T-cell (primary cell): ENCODE data around the gene ADCY5. TPM values are rescaled to one million over a fixed set of nuclear protein-coding genes. Genes with fewer than 3 reads are reported as not detected.

Experiments used
- ATAC-seq, 4 experiments: fragments of 200-7000 bp in 3 of 4; fragments of 150-1000 bp in 1 of 4; cut with Tn5 transposase; replicated peaks in 1 of 4; 1 replicate in 3 of 4; 2 replicates in 1 of 4; pipeline ENCODE4 v1.10.0; 2021; ENCODE audit warnings: moderate library complexity in 3 of 4, mild to moderate bottlenecking in 2 of 4, moderate number of reproducible peaks in 1 of 4
- CTCF ChIA-PET, 2 donors: fragments of 300-600 bp; sonication (Branson Sonifier 250); formaldehyde crosslinking; loops; one replicate each; lab custom pipeline; 2022; ENCODE audit warnings: antibody characterized with exemption in 2 of 2; lab: Charles Lee
- POLR2A ChIA-PET, 2 donors: fragments of 300-600 bp; sonication (Branson Sonifier 250); formaldehyde crosslinking; loops; one replicate each; lab custom pipeline; 2022; ENCODE audit warnings: antibody characterized with exemption in 2 of 2; lab: Charles Lee
- DNase-seq, 35 experiments: peaks; one replicate each; pipeline versions ENCODE4 v3.0.0 to v3.0.0-alpha.2; 2013 to 2023
- H3K27ac ChIP-seq: one replicate; pipeline ENCODE4 v1.5.1; 2013; ENCODE audit warnings: low read length
- H3K27me3 ChIP-seq, 2 experiments: replicated peaks in 1 of 2; 1 replicate in 1 of 2; 2 replicates in 1 of 2; pipeline versions ENCODE4 v1.6.1 to v1.7.0; 2013; ENCODE audit warnings: low read length in 1 of 2, mixed read lengths in 1 of 2; ENCODE audit not compliant: control insufficient read depth in 2 of 2, insufficient read depth in 2 of 2; ENCODE audit errors: extremely low read depth in 1 of 2
- H3K36me3 ChIP-seq, 2 donors: 1 replicate in 1 of 2; 2 replicates in 1 of 2; pipeline versions ENCODE4 v1.6.1 to v1.7.0; 2013; ENCODE audit warnings: low read length in 1 of 2; ENCODE audit not compliant: control insufficient read depth in 2 of 2, insufficient read depth in 1 of 2; ENCODE audit errors: extremely low read depth in 1 of 2
- H3K4me1 ChIP-seq, 2 experiments: 1 replicate in 1 of 2; 2 replicates in 1 of 2; pipeline versions ENCODE4 v1.6.1 to v1.7.0; 2013; ENCODE audit warnings: low read length in 2 of 2, mixed read lengths in 1 of 2; ENCODE audit not compliant: insufficient read depth in 2 of 2, control insufficient read depth in 1 of 2; ENCODE audit errors: extremely low read depth in 1 of 2
- H3K4me3 ChIP-seq, 2 donors: 1 replicate in 1 of 2; 2 replicates in 1 of 2; pipeline versions ENCODE4 v1.5.1 to v1.7.0; 2013; ENCODE audit warnings: mild to moderate bottlenecking in 2 of 2, low read length in 1 of 2, moderate library complexity in 1 of 2; ENCODE audit not compliant: control insufficient read depth in 1 of 2; ENCODE audit errors: extremely low read depth in 1 of 2
- H3K9me3 ChIP-seq: 2 replicates; pipeline ENCODE4 v1.7.0; 2013
- H3K27ac Mint-ChIP-seq, 2 donors: one replicate each; pipeline ENCODE4 v1.8.0; 2020 to 2021; ENCODE audit warnings: mild to moderate bottlenecking in 2 of 2, mixed read lengths in 2 of 2
- H3K27me3 Mint-ChIP-seq, 2 donors: one replicate each; pipeline ENCODE4 v1.8.0; 2021 to 2022; ENCODE audit warnings: mixed read lengths in 2 of 2
- H3K36me3 Mint-ChIP-seq: one replicate; pipeline ENCODE4 v1.8.0; 2021; ENCODE audit warnings: mixed read lengths
- H3K4me1 Mint-ChIP-seq, 3 donors: one replicate each; pipeline ENCODE4 v1.8.0; 2020 to 2022; ENCODE audit warnings: mixed read lengths in 3 of 3, mild to moderate bottlenecking in 1 of 3
- H3K4me3 Mint-ChIP-seq, 3 donors: one replicate each; pipeline ENCODE4 v1.8.0; 2020 to 2022; ENCODE audit warnings: mild to moderate bottlenecking in 3 of 3, mixed read lengths in 3 of 3, moderate library complexity in 3 of 3
- H3K9me3 Mint-ChIP-seq, 3 donors: one replicate each; pipeline ENCODE4 v1.8.0; 2020 to 2022; ENCODE audit warnings: mixed read lengths in 3 of 3
- WGBS: methylation state at CpG from one replicate; pipeline ENCODE4 v1.1.5; 2013; ENCODE audit warnings: missing lambda C conversion rate; ENCODE audit not compliant: insufficient coverage; 5-methylcytosine and 5-hydroxymethylcytosine counted together
- total RNA-seq, 35 experiments: library from RNA in 6 of 35; stranded (reverse) in 6 of 35; fragments of 120-200 nt in 1 of 35; gene quantifications; one replicate each; pipeline versions ENCODE4 v1.2.1 to v1.2.4 and lab custom pipeline; 2013 to 2026

Gene ADCY5
- total RNA-seq, 5 donors from 2014 or later (not counting 1 experiment from before 2014, with no cell fraction given), result 0.23 TPM; not detected in 4

DNA sequence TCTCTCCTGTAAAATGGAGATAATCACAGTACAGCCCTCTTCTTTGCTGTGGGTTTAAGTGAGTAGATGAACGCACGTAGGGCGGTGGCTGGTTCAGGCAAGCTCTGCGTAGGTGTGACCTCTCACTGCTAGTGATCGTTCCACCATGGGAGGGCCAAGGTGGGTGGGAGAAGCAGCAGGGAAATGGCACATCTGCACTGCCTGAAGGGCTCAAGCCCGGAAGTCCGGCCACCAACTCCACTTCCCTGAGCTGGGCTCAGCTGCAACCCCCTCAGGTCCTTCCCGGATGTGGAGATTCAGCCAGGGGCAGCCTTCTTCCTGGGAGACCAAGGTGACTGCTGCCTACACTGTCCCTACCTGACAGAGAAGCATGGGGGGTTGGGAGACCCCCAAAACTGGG is 102.9 kb downstream of the ADCY5 start:
- no peak for DNase-seq
- no peaks in the 10 kb centered on the region for H3K4me1 ChIP-seq
- H3K36me3 ChIP-seq, result no peaks in the 10 kb centered on the region
- Mint-ChIP-seq H3K9me3 (no peaks in the 10 kb centered on the region), H3K4me3 (no peak overlapping the region), H3K27me3 (peaks cover 24 to 34% of the 10 kb centered on the region in 2 donors), H3K4me1 (no peaks in the 10 kb centered on the region), H3K27ac (no peak overlapping the region), H3K36me3 (no peaks in the 10 kb centered on the region)
- H3K4me3 ChIP-seq, result no peak overlapping the region
- ATAC-seq, result no peak
- peaks cover 0 to 44% of the 10 kb centered on the region in 2 experiments for H3K27me3 ChIP-seq
- POLR2A ChIA-PET, result no interaction called here
- 80% methylated on average over 1 of the region's 8 CpGs for WGBS
- no peaks in the 10 kb centered on the region for H3K9me3 ChIP-seq
- H3K27ac ChIP-seq, result no peak overlapping the region
- CTCF ChIA-PET, result no interaction called here

DNA sequence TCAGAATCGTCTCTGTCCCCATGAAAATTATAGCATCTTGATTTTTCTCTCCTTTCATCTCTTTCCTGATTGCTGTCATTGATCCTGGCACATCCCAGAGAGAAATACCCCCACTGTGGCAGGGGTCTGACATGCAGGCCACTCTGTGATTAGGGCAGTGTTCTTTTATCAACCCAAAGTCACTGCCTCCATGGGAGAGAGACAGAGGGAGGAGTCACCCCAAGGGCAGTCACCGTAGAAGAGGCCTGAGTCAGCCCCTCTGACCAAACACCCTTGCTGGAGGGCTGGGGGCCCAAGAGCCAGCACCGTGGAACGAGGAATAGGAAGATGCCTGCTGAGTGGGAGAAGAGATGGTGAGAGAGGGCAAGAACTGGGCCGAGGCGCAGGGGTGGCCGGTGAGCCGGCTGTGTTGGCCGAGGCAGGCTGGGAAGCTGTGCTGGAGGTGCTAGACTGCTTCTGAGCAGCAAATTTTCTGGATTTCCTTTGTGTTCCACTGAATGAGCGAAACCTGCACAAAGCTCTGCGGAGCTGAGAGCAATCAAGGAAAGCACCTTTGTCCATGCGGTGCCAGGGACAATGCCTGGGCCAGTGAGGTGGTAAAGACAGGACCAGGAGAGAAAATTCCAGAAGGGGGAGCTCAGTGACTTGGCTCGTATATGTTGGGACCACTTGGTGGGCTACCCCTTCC is 103.8 kb downstream of the ADCY5 start:
- DNase-seq (no peak), ATAC-seq (no peak)
- Histone ChIP-seq H3K9me3 (no peaks in the 10 kb centered on the region), H3K4me1 (no peaks in the 10 kb centered on the region), H3K4me3 (no peak overlapping the region), H3K27me3 (peaks cover 0 to 34% of the 10 kb centered on the region in 2 experiments), H3K27ac (no peak overlapping the region), H3K36me3 (no peaks in the 10 kb centered on the region)
- Mint-ChIP-seq H3K27ac (no peak overlapping the region), H3K4me3 (no peak overlapping the region), H3K4me1 (no peaks in the 10 kb centered on the region), H3K27me3 (peaks cover 18 to 24% of the 10 kb centered on the region in 2 donors), H3K36me3 (no peaks in the 10 kb centered on the region), H3K9me3 (no peaks in the 10 kb centered on the region)
- CTCF ChIA-PET, result no interaction called here
- POLR2A ChIA-PET, result no interaction called here
- 93% methylated on average over 8 of the region's 13 CpGs for WGBS

DNA sequence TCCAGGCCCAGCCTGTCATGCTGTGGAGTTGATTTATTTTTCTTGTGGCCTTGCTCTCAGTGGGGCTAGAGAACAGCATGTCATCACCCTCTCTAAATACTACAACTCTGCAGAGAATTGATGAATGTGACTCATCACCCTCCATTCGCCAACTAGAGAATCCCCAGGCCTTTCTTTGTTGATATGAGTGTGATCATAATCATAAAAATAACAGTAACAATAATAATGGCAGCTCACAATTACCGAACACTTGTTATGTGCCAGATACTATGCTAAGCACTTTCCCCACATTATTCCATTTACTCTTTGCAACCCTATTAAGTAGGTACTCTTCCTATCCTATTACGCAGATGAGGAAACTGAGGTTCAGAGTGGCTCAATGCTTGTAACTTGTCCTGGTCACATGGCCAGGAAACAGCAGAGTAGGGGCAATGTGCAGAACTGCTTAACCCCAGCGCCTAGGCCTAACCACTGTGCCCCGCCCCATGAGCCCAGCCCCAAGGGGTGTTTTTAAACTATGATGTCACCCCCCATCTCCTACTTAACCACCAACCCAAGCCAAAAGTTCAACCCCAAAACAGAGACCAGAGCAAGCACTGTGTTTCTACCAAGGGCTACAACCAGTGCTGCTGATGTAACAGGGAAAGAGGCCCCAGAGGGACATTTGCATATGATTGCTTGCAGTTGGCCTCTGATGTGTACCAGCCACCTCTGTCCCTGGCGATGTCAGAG is 104.5 kb downstream of the ADCY5 start:
- ATAC-seq, result no peak

DNA sequence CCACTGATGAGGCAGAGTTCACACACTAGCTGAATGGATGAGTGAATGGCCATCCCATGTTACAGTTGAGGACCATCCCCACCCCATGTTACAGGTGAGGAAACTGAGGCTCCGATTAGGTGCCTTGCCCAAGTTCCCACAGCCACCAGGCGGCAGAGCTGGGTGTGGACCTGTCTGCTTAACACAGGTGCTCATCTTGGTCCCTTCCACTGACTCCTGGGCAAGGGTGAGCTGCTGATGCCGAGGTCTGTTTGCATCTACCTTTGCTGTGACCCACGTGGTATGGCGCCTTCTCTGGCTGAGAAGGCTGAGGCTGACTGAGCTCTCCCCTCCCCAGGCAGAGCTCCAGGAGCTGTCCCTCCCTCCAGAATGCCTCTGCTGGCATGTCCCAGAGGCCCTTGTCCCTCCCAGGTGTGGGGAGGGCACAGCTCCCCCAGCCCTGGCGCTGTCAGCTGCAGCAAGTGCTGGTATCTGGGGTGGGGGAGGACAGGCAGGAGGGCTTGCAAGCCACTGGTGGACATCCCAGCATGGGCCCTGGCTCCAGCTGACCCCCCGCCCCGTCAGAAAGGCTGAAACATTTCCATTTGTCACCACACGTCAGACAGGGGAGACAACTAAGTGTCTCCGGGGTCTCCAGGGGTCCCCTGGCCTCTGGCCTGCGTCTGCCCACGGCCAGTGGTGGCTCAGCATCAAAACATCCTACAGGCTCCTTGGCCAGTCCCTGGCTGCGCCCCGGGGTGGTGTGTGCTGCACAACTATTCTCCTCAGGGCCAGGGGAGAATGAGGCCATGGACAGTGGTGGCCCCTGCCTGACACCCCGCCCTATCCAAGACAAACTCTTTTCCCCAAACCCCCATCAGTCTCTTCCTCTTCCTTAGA is 105.4 kb downstream of the ADCY5 start:
- no peak overlapping the region for H3K4me3 Mint-ChIP-seq
- ChIA-PET CTCF (interaction anchor here in 1 of 2 donors (0.5 kb wide), 1 partner anchor 54 kb away, joined by 3 read pairs; no protein-coding TSS in a partner anchor), POLR2A (interaction anchor here in 1 of 2 donors (0.6 kb wide), 2 partner anchors 7 to 487 kb away, joined by 7 read pairs; no protein-coding TSS in a partner anchor)
- no peaks in the 10 kb centered on the region for H3K9me3 Mint-ChIP-seq
- H3K4me1 ChIP-seq, result no peaks in the 10 kb centered on the region
- H3K36me3 Mint-ChIP-seq, result no peaks in the 10 kb centered on the region
- WGBS, result 69% methylated on average over 10 of the region's 15 CpGs
- no peak for ATAC-seq
- no peak overlapping the region for H3K27ac Mint-ChIP-seq
- H3K4me3 ChIP-seq, result no peak overlapping the region
- peaks cover 3 to 9% of the 10 kb centered on the region in 2 donors for H3K27me3 Mint-ChIP-seq
- no peak for DNase-seq
- no peaks in the 10 kb centered on the region for H3K36me3 ChIP-seq
- no peaks in the 10 kb centered on the region for H3K9me3 ChIP-seq
- no peak overlapping the region for H3K27ac ChIP-seq
- H3K27me3 ChIP-seq, result peaks cover 0 to 20% of the 10 kb centered on the region in 2 experiments
- H3K4me1 Mint-ChIP-seq, result no peaks in the 10 kb centered on the region

More for the DNA sequence above, 104.5 kb downstream of the ADCY5 start:
- Mint-ChIP-seq H3K4me1 (no peaks in the 10 kb centered on the region), H3K36me3 (no peaks in the 10 kb centered on the region), H3K27me3 (peaks cover 11 to 17% of the 10 kb centered on the region in 2 donors), H3K27ac (no peak overlapping the region), H3K9me3 (no peaks in the 10 kb centered on the region), H3K4me3 (no peak overlapping the region)
- WGBS, result 100% methylated on average over 1 of the region's 6 CpGs
- ChIA-PET POLR2A (interaction anchor here in 1 of 2 donors (0.6 kb wide), 1 partner anchor 8 kb away, joined by 7 read pairs; no protein-coding TSS in a partner anchor), CTCF (no interaction called here)
- Histone ChIP-seq H3K27me3 (peaks cover 0 to 27% of the 10 kb centered on the region in 2 experiments), H3K4me1 (no peaks in the 10 kb centered on the region), H3K36me3 (no peaks in the 10 kb centered on the region), H3K9me3 (no peaks in the 10 kb centered on the region), H3K27ac (no peak overlapping the region), H3K4me3 (no peak overlapping the region)
- no peak for DNase-seq

DNA sequence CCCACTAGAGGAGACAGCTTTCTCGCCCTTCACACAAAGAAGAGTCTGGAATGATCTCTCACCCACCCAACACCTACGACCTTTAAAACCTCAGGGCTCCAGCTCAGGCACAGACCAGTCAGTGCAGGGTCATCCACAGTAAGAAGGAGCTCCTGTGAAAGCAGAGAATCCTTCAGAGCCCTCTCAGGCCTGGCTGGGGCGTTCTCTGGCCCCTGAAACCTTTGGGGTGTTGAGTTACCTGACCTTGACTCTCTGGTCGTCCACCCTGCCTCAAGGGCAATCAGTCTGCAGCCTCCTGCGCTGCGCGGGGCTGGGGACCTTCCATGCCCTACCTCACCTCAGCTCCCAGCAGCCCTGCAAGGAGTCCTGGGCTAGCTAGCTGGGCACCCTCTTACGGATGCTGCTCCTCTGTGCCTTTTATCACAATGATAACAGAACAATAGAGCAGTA is 106.2 kb downstream of the ADCY5 start:
- H3K9me3 ChIP-seq, result no peaks in the 10 kb centered on the region
- ATAC-seq (no peak), DNase-seq (no peak)
- CTCF ChIA-PET, result interaction anchor here in 1 of 2 donors (0.6 kb wide), 1 partner anchor 35 kb away, joined by 5 read pairs; no protein-coding TSS in a partner anchor
- no peak overlapping the region for H3K4me3 ChIP-seq
- H3K4me1 ChIP-seq, result no peaks in the 10 kb centered on the region
- peaks cover 0 to 2% of the 10 kb centered on the region in 2 donors for H3K27me3 Mint-ChIP-seq
- H3K4me3 Mint-ChIP-seq, result no peak overlapping the region
- H3K36me3 ChIP-seq, result no peaks in the 10 kb centered on the region
- no peak overlapping the region for H3K27ac ChIP-seq
- POLR2A ChIA-PET, result interaction anchor here in 1 of 2 donors (0.6 kb wide), 1 partner anchor 486 kb away, joined by 7 read pairs; no protein-coding TSS in a partner anchor
- no peak overlapping the region for H3K27ac Mint-ChIP-seq
- no peaks in the 10 kb centered on the region for H3K36me3 Mint-ChIP-seq
- no peaks in the 10 kb centered on the region for H3K4me1 Mint-ChIP-seq
- 72% methylated on average over 7 of the region's 8 CpGs for WGBS
- H3K9me3 Mint-ChIP-seq, result no peaks in the 10 kb centered on the region
- H3K27me3 ChIP-seq, result peaks cover 0 to 11% of the 10 kb centered on the region in 2 experiments
